HepG2 (cell line): Measurements from ENCODE around the gene OR2B2. TPM values are rescaled to one million over a fixed set of nuclear protein-coding genes. Genes with fewer than 3 reads are reported as not detected.

Experiments
- GTF2F1 ChIP-seq: fragments of 150-350 bp; IDR thresholded peaks from 2 replicates; pipeline ENCODE4 v1.6.1; 2014; ENCODE audit warnings: low read length
- JUND ChIP-seq: sonication (generic); formaldehyde crosslinking; IDR thresholded peaks from 2 replicates; pipeline ENCODE4 v1.8.0; 2022; ENCODE audit warnings: mild to moderate bottlenecking, missing genetic modification reagents
- KAT8 ChIP-seq: IDR thresholded peaks from 2 replicates; pipeline ENCODE4 v1.6.1; 2016; ENCODE audit warnings: missing genetic modification reagents, missing compliant biosample characterization
- SALL2 ChIP-seq: sonication (generic); formaldehyde crosslinking; IDR thresholded peaks from 2 replicates; pipeline ENCODE4 v1.8.1; 2023; ENCODE audit warnings: mild to moderate bottlenecking, missing genetic modification reagents, inconsistent platforms
- SKIL ChIP-seq: sonication (generic); formaldehyde crosslinking; IDR thresholded peaks from 2 replicates; pipeline ENCODE4 v1.8.0; 2022; ENCODE audit warnings: missing genetic modification reagents, mild to moderate bottlenecking, moderate library complexity, borderline replicate concordance
- THAP7 ChIP-seq: sonication (generic); formaldehyde crosslinking; IDR thresholded peaks from 2 replicates; pipeline ENCODE4 v1.8.1; 2023; ENCODE audit warnings: mild to moderate bottlenecking, missing genetic modification reagents
- ZBTB38 ChIP-seq: sonication (generic); formaldehyde crosslinking; IDR thresholded peaks from 2 replicates; pipeline ENCODE4 v1.5.1; 2020; ENCODE audit warnings: mild to moderate bottlenecking, missing genetic modification reagents
- ZNF382 ChIP-seq: sonication (generic); formaldehyde crosslinking; IDR thresholded peaks from 2 replicates; pipeline ENCODE4 v1.5.0; 2020; ENCODE audit warnings: missing genetic modification reagents, mild to moderate bottlenecking, borderline replicate concordance
- ZSCAN20 ChIP-seq: sonication (generic); formaldehyde crosslinking; IDR thresholded peaks from 2 replicates; pipeline ENCODE4 v1.4.0; 2020; ENCODE audit warnings: missing genetic modification reagents, mild to moderate bottlenecking, borderline replicate concordance
- ZSCAN25 ChIP-seq: sonication (generic); formaldehyde crosslinking; IDR thresholded peaks from 2 replicates; pipeline ENCODE4 v1.8.0; 2022; ENCODE audit warnings: mild to moderate bottlenecking, missing genetic modification reagents
- polyA plus RNA-seq, 8 experiments: library from polyadenylated mRNA; depleted of rRNA in 3 of 8; stranded (reverse) in 7 of 8; unstranded in 1 of 8; fragments of >200 nt; fragmentation: Illumina TruSeq in 4 of 8; extraction: Trizol in 4 of 8; gene quantifications; 2 replicates each; pipeline versions ENCODE4 v1.2.1 to v1.2.3, GENCODE V29; 2011 to 2016; ENCODE audit warnings: low read depth in 4 of 8, missing spikeins in 1 of 8, mixed read lengths in 1 of 8; ENCODE audit not compliant: insufficient read depth in 1 of 8
- total RNA-seq, 5 experiments: library from RNA; depleted of rRNA; stranded (reverse); fragments of >200 nt; fragmentation: Illumina TruSeq; extraction: Trizol; gene quantifications; 2 replicates each; pipeline ENCODE4 v1.2.3, GENCODE V29; 2016; ENCODE audit warnings: low read depth in 1 of 5
- TF ChIP-seq, protein P1 (sequence below): sonication (generic); formaldehyde crosslinking; IDR thresholded peaks from 2 replicates; pipeline ENCODE4 v1.4.0; 2020; ENCODE audit warnings: missing genetic modification reagents
- TF ChIP-seq, protein P2 (sequence below): IDR thresholded peaks from 2 replicates; pipeline ENCODE4 v1.6.1; 2016; ENCODE audit warnings: mild to moderate bottlenecking, missing biosample characterization, missing genetic modification reagents
- TF ChIP-seq, protein P3 (sequence below): sonication (generic); formaldehyde crosslinking; IDR thresholded peaks from 2 replicates; pipeline ENCODE4 v1.4.0; 2020; ENCODE audit warnings: mild to moderate bottlenecking, missing genetic modification reagents
- TF ChIP-seq, protein P4 (sequence below): sonication (generic); formaldehyde crosslinking; IDR thresholded peaks from 2 replicates; pipeline ENCODE4 v1.5.0; 2020; ENCODE audit warnings: mild to moderate bottlenecking, missing genetic modification reagents, moderate library complexity
- TF ChIP-seq, protein P5 (sequence below): IDR thresholded peaks from 2 replicates; pipeline ENCODE4 v1.6.1; 2016; ENCODE audit warnings: missing compliant biosample characterization, missing genetic modification reagents, borderline replicate concordance

Gene OR2B2
- total and polyA plus RNA-seq, 2 of the 13 experiments (the other 11 are each of a cell fraction or from before 2014, with no cell fraction given), result not detected

DNA sequence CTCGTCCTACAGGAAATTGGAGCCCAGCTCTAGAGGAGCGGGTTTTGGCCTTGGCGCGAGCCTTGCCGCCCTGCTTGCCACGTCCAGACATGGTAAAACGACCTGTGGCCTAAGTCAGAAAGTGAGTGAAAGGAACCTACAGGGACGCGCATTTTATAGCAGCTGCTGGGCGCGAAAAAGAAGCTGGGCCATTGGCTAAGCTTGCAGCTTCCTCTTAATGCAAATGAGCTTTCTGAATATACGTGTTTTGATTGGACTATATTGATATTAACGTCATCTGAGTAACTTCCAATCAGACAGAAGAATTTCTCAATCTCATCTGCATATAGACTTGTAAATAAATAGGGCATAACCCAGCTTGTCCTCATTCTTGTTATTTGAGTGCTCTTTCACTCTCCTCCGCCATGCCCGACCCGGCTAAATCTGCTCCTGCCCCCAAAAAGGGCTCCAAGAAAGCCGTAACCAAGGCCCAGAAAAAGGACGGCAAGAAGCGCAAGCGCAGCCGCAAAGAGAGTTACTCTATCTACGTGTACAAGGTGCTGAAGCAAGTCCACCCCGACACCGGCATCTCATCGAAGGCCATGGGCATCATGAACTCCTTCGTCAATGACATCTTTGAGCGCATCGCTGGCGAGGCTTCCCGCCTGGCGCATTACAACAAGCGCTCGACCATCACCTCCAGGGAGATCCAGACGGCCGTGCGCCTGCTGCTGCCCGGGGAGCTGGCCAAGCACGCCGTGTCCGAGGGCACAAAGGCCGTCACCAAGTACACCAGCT lies 18.9 kb downstream of the OR2B2 start (continued):
- TF ChIP-seq ZBTB38 (CRISPR knock-in tag), result peak; percentile 99
- TF ChIP-seq ZNF382, result no peak
- peak; percentile 78; the same call in 1 of the 2 replicates for TF ChIP-seq JUND (CRISPR knock-in tag)
- peak; percentile 95 for TF ChIP-seq KAT8 (CRISPR knock-in tag)
- TF ChIP-seq THAP7 (CRISPR knock-in tag), result peak; percentile 79
- TF ChIP-seq, protein P1, sequence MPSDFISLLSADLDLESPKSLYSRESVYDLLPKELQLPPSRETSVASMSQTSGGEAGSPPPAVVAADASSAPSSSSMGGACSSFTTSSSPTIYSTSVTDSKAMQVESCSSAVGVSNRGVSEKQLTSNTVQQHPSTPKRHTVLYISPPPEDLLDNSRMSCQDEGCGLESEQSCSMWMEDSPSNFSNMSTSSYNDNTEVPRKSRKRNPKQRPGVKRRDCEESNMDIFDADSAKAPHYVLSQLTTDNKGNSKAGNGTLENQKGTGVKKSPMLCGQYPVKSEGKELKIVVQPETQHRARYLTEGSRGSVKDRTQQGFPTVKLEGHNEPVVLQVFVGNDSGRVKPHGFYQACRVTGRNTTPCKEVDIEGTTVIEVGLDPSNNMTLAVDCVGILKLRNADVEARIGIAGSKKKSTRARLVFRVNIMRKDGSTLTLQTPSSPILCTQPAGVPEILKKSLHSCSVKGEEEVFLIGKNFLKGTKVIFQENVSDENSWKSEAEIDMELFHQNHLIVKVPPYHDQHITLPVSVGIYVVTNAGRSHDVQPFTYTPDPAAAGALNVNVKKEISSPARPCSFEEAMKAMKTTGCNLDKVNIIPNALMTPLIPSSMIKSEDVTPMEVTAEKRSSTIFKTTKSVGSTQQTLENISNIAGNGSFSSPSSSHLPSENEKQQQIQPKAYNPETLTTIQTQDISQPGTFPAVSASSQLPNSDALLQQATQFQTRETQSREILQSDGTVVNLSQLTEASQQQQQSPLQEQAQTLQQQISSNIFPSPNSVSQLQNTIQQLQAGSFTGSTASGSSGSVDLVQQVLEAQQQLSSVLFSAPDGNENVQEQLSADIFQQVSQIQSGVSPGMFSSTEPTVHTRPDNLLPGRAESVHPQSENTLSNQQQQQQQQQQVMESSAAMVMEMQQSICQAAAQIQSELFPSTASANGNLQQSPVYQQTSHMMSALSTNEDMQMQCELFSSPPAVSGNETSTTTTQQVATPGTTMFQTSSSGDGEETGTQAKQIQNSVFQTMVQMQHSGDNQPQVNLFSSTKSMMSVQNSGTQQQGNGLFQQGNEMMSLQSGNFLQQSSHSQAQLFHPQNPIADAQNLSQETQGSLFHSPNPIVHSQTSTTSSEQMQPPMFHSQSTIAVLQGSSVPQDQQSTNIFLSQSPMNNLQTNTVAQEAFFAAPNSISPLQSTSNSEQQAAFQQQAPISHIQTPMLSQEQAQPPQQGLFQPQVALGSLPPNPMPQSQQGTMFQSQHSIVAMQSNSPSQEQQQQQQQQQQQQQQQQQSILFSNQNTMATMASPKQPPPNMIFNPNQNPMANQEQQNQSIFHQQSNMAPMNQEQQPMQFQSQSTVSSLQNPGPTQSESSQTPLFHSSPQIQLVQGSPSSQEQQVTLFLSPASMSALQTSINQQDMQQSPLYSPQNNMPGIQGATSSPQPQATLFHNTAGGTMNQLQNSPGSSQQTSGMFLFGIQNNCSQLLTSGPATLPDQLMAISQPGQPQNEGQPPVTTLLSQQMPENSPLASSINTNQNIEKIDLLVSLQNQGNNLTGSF, result peak; percentile 95; the same call in 1 of the 2 replicates
- TF ChIP-seq, protein P2, sequence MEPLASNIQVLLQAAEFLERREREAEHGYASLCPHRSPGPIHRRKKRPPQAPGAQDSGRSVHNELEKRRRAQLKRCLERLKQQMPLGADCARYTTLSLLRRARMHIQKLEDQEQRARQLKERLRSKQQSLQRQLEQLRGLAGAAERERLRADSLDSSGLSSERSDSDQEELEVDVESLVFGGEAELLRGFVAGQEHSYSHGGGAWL, result peak; percentile 77
- TF ChIP-seq, protein P3, sequence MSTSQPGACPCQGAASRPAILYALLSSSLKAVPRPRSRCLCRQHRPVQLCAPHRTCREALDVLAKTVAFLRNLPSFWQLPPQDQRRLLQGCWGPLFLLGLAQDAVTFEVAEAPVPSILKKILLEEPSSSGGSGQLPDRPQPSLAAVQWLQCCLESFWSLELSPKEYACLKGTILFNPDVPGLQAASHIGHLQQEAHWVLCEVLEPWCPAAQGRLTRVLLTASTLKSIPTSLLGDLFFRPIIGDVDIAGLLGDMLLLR, result peak; percentile 91
- TF ChIP-seq SKIL (CRISPR knock-in tag), result peak; percentile 34; the same call in 1 of the 2 replicates
- peak; percentile 63; the same call in 1 of the 2 replicates for TF ChIP-seq ZSCAN25 (CRISPR knock-in tag)
- peak; percentile 89 for TF ChIP-seq SALL2 (CRISPR knock-in tag)
- TF ChIP-seq, protein P4, sequence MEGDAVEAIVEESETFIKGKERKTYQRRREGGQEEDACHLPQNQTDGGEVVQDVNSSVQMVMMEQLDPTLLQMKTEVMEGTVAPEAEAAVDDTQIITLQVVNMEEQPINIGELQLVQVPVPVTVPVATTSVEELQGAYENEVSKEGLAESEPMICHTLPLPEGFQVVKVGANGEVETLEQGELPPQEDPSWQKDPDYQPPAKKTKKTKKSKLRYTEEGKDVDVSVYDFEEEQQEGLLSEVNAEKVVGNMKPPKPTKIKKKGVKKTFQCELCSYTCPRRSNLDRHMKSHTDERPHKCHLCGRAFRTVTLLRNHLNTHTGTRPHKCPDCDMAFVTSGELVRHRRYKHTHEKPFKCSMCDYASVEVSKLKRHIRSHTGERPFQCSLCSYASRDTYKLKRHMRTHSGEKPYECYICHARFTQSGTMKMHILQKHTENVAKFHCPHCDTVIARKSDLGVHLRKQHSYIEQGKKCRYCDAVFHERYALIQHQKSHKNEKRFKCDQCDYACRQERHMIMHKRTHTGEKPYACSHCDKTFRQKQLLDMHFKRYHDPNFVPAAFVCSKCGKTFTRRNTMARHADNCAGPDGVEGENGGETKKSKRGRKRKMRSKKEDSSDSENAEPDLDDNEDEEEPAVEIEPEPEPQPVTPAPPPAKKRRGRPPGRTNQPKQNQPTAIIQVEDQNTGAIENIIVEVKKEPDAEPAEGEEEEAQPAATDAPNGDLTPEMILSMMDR (CRISPR knock-in tag), result peak; percentile 39; the same call in 1 of the 2 replicates
- peak; percentile 96 for TF ChIP-seq GTF2F1
- TF ChIP-seq, protein P5, sequence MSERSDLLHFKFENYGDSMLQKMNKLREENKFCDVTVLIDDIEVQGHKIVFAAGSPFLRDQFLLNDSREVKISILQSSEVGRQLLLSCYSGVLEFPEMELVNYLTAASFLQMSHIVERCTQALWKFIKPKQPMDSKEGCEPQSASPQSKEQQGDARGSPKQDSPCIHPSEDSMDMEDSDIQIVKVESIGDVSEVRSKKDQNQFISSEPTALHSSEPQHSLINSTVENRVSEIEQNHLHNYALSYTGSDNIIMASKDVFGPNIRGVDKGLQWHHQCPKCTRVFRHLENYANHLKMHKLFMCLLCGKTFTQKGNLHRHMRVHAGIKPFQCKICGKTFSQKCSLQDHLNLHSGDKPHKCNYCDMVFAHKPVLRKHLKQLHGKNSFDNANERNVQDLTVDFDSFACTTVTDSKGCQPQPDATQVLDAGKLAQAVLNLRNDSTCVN (CRISPR knock-in tag), result peak; percentile 82; the same call in 1 of the 2 replicates
- peak; percentile 69; the same call in 1 of the 2 replicates for TF ChIP-seq ZSCAN20 (CRISPR knock-in tag)
